ENCODE measurements around the gene CAPN11. TPM values are rescaled to one million over a fixed set of nuclear protein-coding genes. Genes with fewer than 3 reads are reported as not detected.

Gene CAPN11
- total and polyA plus RNA-seq, 12 donors = 0.09 to 0.72 (median 0.32) TPM; not detected in 4

GRCh38 chr6:44221291-44221960 lies 62.8 kb downstream of the CAPN11 start:
- Histone ChIP-seq H3K36me3 (no peaks in the 10 kb centered on the region), H3K4me1 (peaks cover 40 to 97% (median 92%) of the 10 kb centered on the region in 9 donors), H3K27me3 (no peaks in the 10 kb centered on the region), H3K27ac (peak overlapping the region; percentile 82 to 98 (median 94)), H3K4me3 (peak overlapping the region in 5 of 10 donors; percentile 72 to 87 (median 75)), H3K9me3 (no peaks in the 10 kb centered on the region)
- intact Hi-C loops (cut with DNase I) = loop anchor here in 3 of 10 donors (1.0 to 10.0 kb wide), 4 partner anchors 13 to 447 kb away; partner anchors contain the start of genes SLC35B2 (in 1 of the 3) and VEGFA (in 1 of the 3)
- 5 to 10% methylated on average over 4 of the region's 4 CpGs for WGBS, 2 donors
- DNase-seq = peak; percentile 92 to 94
- peak; percentile 61 to 93 (median 80) for TF ChIP-seq CTCF (IDR thresholded peaks at IDR 0.05)
- ATAC-seq = peak; percentile 35 to 80 (median 68)

GRCh38 chr6:44221961-44222335 lies 63.3 kb downstream of the CAPN11 start:
- H3K27me3 ChIP-seq = no peaks in the 10 kb centered on the region
- peak overlapping the region; percentile 82 to 98 (median 94) for H3K27ac ChIP-seq
- WGBS, 2 donors = 39 to 64% methylated on average over 2 of the region's 2 CpGs
- no peaks in the 10 kb centered on the region for H3K36me3 ChIP-seq
- TF ChIP-seq CTCF (IDR thresholded peaks at IDR 0.05) = no peak
- DNase-seq (no peak), ATAC-seq (no peak)
- H3K9me3 ChIP-seq = no peaks in the 10 kb centered on the region
- intact Hi-C loops (cut with DNase I) = loop anchor here in 3 of 10 donors (1.0 to 10.0 kb wide), 4 partner anchors 12 to 447 kb away; partner anchors contain the start of genes SLC35B2 (in 1 of the 3) and VEGFA (in 1 of the 3)
- H3K4me3 ChIP-seq = peak overlapping the region in 5 of 10 donors; percentile 72 to 87 (median 75)
- H3K4me1 ChIP-seq = peaks cover 41 to 97% (median 92%) of the 10 kb centered on the region in 9 donors

DNA sequence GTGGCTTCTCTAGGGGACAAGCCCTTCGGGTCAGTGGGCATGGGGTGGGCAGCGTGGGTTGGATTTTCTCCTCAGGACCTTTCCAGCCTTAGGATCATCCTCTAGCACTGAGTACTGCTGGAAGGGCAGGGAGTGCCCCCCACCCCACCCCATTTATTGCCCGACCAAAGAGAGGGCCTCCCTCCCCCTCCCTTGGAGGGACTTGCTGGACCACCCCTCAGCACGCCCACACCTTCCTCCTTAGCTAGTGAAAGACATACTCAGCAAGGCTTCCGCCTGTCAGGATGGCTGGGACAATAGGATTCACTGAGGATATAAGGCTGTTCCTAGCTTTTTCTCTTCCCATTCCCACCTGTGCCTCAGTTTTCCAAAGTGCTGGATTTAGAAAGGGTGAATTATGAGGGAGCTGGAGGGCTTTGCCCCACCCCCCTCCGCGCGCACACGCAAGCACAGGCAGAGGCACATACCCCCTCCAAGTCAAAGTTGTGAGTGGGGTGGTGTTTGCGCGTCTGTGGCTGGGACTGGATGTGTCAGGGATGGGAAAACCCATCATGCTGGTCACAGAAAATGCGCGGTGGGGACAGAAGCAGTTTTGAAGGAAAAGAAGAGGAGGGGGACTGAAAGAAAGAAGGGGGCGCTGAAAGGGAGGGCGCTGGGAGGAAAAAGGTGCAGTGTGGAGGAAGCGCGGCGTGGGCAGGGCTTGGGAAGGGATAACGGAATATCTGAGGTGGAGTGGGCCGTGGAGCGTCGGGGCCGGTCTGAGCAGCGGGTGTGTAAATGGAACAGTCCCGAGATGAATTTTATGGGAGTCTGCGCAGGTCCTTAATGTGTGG lies 64.1 kb downstream of the CAPN11 start:
- WGBS, 2 donors = 14 to 17% methylated on average over 26 of the region's 26 CpGs
- H3K27me3 ChIP-seq = no peaks in the 10 kb centered on the region
- DNase-seq (peak in 1 of 2 donors; percentile 23), ATAC-seq (no peak)
- intact Hi-C loops (cut with DNase I) = loop anchor here in 1 of 10 donors (10.0 kb wide), 1 partner anchor 448 kb away; the partner anchor contains the start of gene VEGFA
- no peaks in the 10 kb centered on the region for H3K36me3 ChIP-seq
- H3K4me1 ChIP-seq = peaks cover 45 to 97% (median 92%) of the 10 kb centered on the region in 9 donors
- no peak for TF ChIP-seq CTCF (IDR thresholded peaks at IDR 0.05)
- H3K9me3 ChIP-seq = no peaks in the 10 kb centered on the region
- H3K4me3 ChIP-seq = peak overlapping the region in 9 of 10 donors; percentile 67 to 87 (median 75)
- peak overlapping the region; percentile 82 to 98 (median 94) for H3K27ac ChIP-seq

All from heart right ventricle (tissue), 16 donors.